HG02938 (cell line): ENCODE data around the gene E2F1.
"Not testable (repeated sequence)": the region's sequence is repeated elsewhere in the genome, so short reads cannot be mapped to it uniquely, and the experiment has no call there.

Source experiments
- ATAC-seq: cut with Tn5 transposase; IDR thresholded peaks from one replicate; pipeline ENCODE4 v1.9.1; 2021; ENCODE audit warnings: mild to moderate bottlenecking, moderate library complexity; ENCODE audit not compliant: unreplicated experiment

E2F1 gene

GRCh38 chr20:33711446-33711738 lies 25.2 kb upstream of the E2F1 start:
- ATAC-seq, result no peak

GRCh38 chr20:33710681-33711445 lies 24.7 kb upstream of the E2F1 start:
- no peak for ATAC-seq

- no peak for ATAC-seq
Measured at GRCh38 chr20:33709905-33710541, 23.8 kb upstream of the E2F1 start.

GRCh38 chr20:33709398-33709797 lies 23.2 kb upstream of the E2F1 start:
- no peak for ATAC-seq

GRCh38 chr20:33707668-33708067 lies 21.5 kb upstream of the E2F1 start:
- ATAC-seq, result no peak

- no peak for ATAC-seq
Measured at GRCh38 chr20:33704197-33704924, 18.2 kb upstream of the E2F1 start.

- no peak for ATAC-seq
Measured at GRCh38 chr20:33703498-33704137, 17.4 kb upstream of the E2F1 start.

- ATAC-seq, result no peak
Measured at GRCh38 chr20:33702861-33703260, 16.7 kb upstream of the E2F1 start.

GRCh38 chr20:33701629-33702450 lies 15.7 kb upstream of the E2F1 start:
- no peak for ATAC-seq

GRCh38 chr20:33700696-33701441 lies 14.7 kb upstream of the E2F1 start:
- ATAC-seq, result not testable (repeated sequence)

GRCh38 chr20:33698966-33699365 lies 12.8 kb upstream of the E2F1 start:
- ATAC-seq, result not testable (repeated sequence)

GRCh38 chr20:33697129-33697528 lies 10.9 kb upstream of the E2F1 start:
- ATAC-seq, result no peak

GRCh38 chr20:33696448-33696847 lies 10.3 kb upstream of the E2F1 start:
- no peak for ATAC-seq

GRCh38 chr20:33694639-33695012 lies 8.4 kb upstream of the E2F1 start:
- no peak for ATAC-seq

- ATAC-seq, result no peak
Measured at GRCh38 chr20:33693741-33694638, 7.8 kb upstream of the E2F1 start.

GRCh38 chr20:33693289-33693688 lies 7.1 kb upstream of the E2F1 start:
- no peak for ATAC-seq

- ATAC-seq, result no peak
Measured at GRCh38 chr20:33689973-33690372, 3.8 kb upstream of the E2F1 start.

GRCh38 chr20:33689493-33689892 lies 3.3 kb upstream of the E2F1 start:
- ATAC-seq, result no peak

GRCh38 chr20:33688938-33689424 lies 2.8 kb upstream of the E2F1 start:
- no peak for ATAC-seq
